ENCODE results near the gene RNF213. TPM values are rescaled to one million over a fixed set of nuclear protein-coding genes. Genes with fewer than 3 reads are reported as not detected.

Gene RNF213
- total and polyA plus RNA-seq, 4 donors, result 18.2 to 104 (median 33.5) TPM

GRCh38 chr17:80315517-80316182 lies 55.0 kb downstream of the RNF213 start:
- Histone ChIP-seq H3K4me3 (ENCODE audit: low read depth in 1 of 3, low read length in 3 of 3) (no peak overlapping the region), H3K27ac (ENCODE audit: low read depth in 1 of 2, low read length in 2 of 2) (no peak overlapping the region), H3K4me1 (ENCODE audit: control insufficient read depth in 4 of 4, insufficient read depth in 4 of 4, low read length in 3 of 4) (no peaks in the 10 kb centered on the region), H3K36me3 (ENCODE audit: control insufficient read depth in 4 of 4, insufficient read depth in 3 of 4, low read depth in 1 of 4, low read length in 3 of 4) (peaks cover 17 to 58% (median 44%) of the 10 kb centered on the region in 4 donors), H3K27me3 (ENCODE audit: control insufficient read depth in 4 of 4, insufficient read depth in 4 of 4, low read length in 3 of 4) (no peaks in the 10 kb centered on the region), H3K9me3 (ENCODE audit: control insufficient read depth in 4 of 4, low read length in 3 of 4) (no peaks in the 10 kb centered on the region), H3K9ac (ENCODE audit: low read depth in 1 of 2, low read length in 2 of 2) (no peak overlapping the region)
- TF ChIP-seq HNF4G (IDR thresholded peaks at IDR 0.05), result no peak
- TF ChIP-seq SP1 (IDR thresholded peaks at IDR 0.05), result no peak
- TF ChIP-seq MAX (IDR thresholded peaks at IDR 0.05), result no peak
- TF ChIP-seq NR2F2 (IDR thresholded peaks at IDR 0.05), result no peak
- no peak for TF ChIP-seq ATF3 (IDR thresholded peaks at IDR 0.05)
- no peak for TF ChIP-seq HNF4A (conservative IDR thresholded peaks at IDR 0.05)
- no peak for TF ChIP-seq JUND (IDR thresholded peaks at IDR 0.05)
- no peak for TF ChIP-seq TAF1 (conservative IDR thresholded peaks at IDR 0.05)
- TF ChIP-seq FOXA2 (IDR thresholded peaks at IDR 0.05), result no peak
- no peak for TF ChIP-seq YY1 (IDR thresholded peaks at IDR 0.05)
- no peak for TF ChIP-seq RXRA (IDR thresholded peaks at IDR 0.05)
- no peak for TF ChIP-seq EGR1 (IDR thresholded peaks at IDR 0.05; ENCODE audit: low read depth in 2 of 2)
- TF ChIP-seq FOXA1 (IDR thresholded peaks at IDR 0.05), result no peak
- no peak for TF ChIP-seq RAD21 (IDR thresholded peaks at IDR 0.05)
- TF ChIP-seq CTCF (IDR thresholded peaks at IDR 0.05; ENCODE audit: low read depth, low read length, missing input control), result no peak
- no peak for DNase-seq (ENCODE audit: low spot score)
- 98% methylated on average over 2 of the region's 2 CpGs for WGBS

GRCh38 chr17:80316431-80316830 lies 55.8 kb downstream of the RNF213 start:
- no peak for DNase-seq (ENCODE audit: low spot score)
- H3K4me1 ChIP-seq (ENCODE audit: control insufficient read depth in 4 of 4, insufficient read depth in 4 of 4, low read length in 3 of 4), result no peaks in the 10 kb centered on the region
- WGBS, result 83% methylated on average over 10 of the region's 10 CpGs
- H3K36me3 ChIP-seq (ENCODE audit: control insufficient read depth in 4 of 4, insufficient read depth in 3 of 4, low read depth in 1 of 4, low read length in 3 of 4), result peaks cover 16 to 61% (median 46%) of the 10 kb centered on the region in 4 donors
- no peak overlapping the region for H3K27ac ChIP-seq (ENCODE audit: low read depth in 1 of 2, low read length in 2 of 2)
- no peak overlapping the region for H3K9ac ChIP-seq (ENCODE audit: low read depth in 1 of 2, low read length in 2 of 2)
- no peaks in the 10 kb centered on the region for H3K9me3 ChIP-seq (ENCODE audit: control insufficient read depth in 4 of 4, low read length in 3 of 4)
- no peak overlapping the region for H3K4me3 ChIP-seq (ENCODE audit: low read depth in 1 of 3, low read length in 3 of 3)
- TF ChIP-seq YY1 (IDR thresholded peaks at IDR 0.05), result no peak
- TF ChIP-seq FOXA2 (IDR thresholded peaks at IDR 0.05), result no peak
- no peak for TF ChIP-seq RAD21 (IDR thresholded peaks at IDR 0.05)
- no peak for TF ChIP-seq CTCF (IDR thresholded peaks at IDR 0.05; ENCODE audit: low read depth, low read length, missing input control)
- no peak for TF ChIP-seq EGR1 (IDR thresholded peaks at IDR 0.05; ENCODE audit: low read depth in 2 of 2)
- no peak for TF ChIP-seq REST (IDR thresholded peaks at IDR 0.05)
- TF ChIP-seq SP1 (IDR thresholded peaks at IDR 0.05), result no peak
- no peak for TF ChIP-seq RXRA (IDR thresholded peaks at IDR 0.05)
- TF ChIP-seq HNF4G (IDR thresholded peaks at IDR 0.05), result no peak
- no peak for TF ChIP-seq NR2F2 (IDR thresholded peaks at IDR 0.05)
- TF ChIP-seq ZBTB33 (IDR thresholded peaks at IDR 0.05), result no peak
- no peak for TF ChIP-seq ATF3 (IDR thresholded peaks at IDR 0.05)
- TF ChIP-seq HNF4A (conservative IDR thresholded peaks at IDR 0.05), result no peak
- TF ChIP-seq JUND (IDR thresholded peaks at IDR 0.05), result no peak
- TF ChIP-seq TAF1 (conservative IDR thresholded peaks at IDR 0.05), result no peak
- TF ChIP-seq MAX (IDR thresholded peaks at IDR 0.05), result no peak
- TF ChIP-seq GABPA (IDR thresholded peaks at IDR 0.05 in 1 of 2, conservative IDR thresholded peaks at IDR 0.05 in 1 of 2), result no peak
- TF ChIP-seq FOXA1 (IDR thresholded peaks at IDR 0.05), result no peak
- H3K27me3 ChIP-seq (ENCODE audit: control insufficient read depth in 4 of 4, insufficient read depth in 4 of 4, low read length in 3 of 4), result no peaks in the 10 kb centered on the region

Data from liver (tissue), 9 donors.